ENCODE data around the gene MOCS2. TPM values are rescaled to one million over a fixed set of nuclear protein-coding genes. Genes with fewer than 3 reads are reported as not detected.

The MOCS2 gene
- total RNA-seq, 1 experiment from 2014 or later: 14.4 TPM

DNA sequence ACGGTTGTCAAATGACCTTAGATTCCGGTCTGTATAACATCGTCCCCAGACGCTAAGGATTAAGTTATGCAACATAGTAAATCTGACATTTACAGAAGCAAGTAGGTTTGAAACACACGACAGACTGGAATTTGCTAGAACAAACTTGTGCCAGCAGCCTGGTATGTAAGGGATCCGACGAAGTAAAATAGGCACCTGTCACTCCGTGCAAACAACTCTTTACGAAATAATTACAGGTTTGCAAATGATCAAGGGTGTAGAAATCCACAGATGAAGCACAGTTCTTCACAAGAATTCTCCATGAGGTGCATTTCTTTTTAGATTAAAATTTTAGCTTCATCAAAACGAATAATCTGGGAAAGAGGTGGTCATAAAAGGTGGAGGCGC is 508 bp downstream of the MOCS2 start:
- TF ChIP-seq ATF1 (CRISPR knock-in tag; IDR thresholded peaks at IDR 0.05): no peak
- Mint-ChIP-seq H3K4me3 (peak overlapping the region; percentile 89), H3K36me3 (no peaks in the 10 kb centered on the region), H3K27ac (no peak overlapping the region), H3K4me1 (peaks cover 12% of the 10 kb centered on the region), H3K9me3 (peaks cover 7% of the 10 kb centered on the region), H3K27me3 (ENCODE audit: low read depth) (peaks cover 5% of the 10 kb centered on the region; the same call in 1 of the 2 replicates)
- CTCF ChIA-PET: interaction anchor here (0.6 to 1.4 kb wide), 8 partner anchors 11 to 1135 kb away, joined by 3 to 10 read pairs (median 4); no protein-coding TSS in a partner anchor
- DNase-seq (ENCODE audit: low spot score): no peak
- no peak for ATAC-seq
- POLR2A ChIA-PET: no interaction called here

DNA sequence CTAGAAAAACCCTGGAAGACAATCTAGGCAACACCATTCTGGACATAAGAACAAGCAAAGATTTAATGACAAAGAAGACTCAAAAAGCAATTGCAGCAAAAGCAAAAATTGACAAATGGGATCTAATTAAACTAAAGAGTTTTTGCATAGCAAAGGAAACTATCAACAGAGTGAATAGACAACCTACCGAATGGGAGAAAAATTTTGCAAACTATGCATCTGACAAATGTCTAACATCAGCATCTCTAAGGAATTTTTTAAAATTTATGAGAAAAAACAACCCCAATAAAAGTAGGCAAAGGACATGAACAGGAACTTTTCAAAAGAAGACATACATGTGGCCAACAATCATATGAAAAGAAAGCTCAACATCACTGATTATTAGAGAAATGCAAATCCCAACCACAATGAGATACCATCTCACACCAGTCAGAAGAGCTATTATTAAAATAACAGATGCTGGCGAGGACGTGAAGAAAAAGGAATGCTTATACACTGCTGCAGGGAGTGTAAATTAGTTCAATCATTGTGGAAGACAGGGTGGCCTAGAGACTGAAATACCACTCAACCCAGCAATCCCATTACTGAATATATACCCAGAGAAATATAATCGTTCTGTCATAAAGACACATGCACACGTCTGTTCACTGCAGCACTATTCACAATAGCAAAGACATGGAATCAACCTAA is 3.8 kb downstream of the MOCS2 start:
- TF ChIP-seq, protein P1, sequence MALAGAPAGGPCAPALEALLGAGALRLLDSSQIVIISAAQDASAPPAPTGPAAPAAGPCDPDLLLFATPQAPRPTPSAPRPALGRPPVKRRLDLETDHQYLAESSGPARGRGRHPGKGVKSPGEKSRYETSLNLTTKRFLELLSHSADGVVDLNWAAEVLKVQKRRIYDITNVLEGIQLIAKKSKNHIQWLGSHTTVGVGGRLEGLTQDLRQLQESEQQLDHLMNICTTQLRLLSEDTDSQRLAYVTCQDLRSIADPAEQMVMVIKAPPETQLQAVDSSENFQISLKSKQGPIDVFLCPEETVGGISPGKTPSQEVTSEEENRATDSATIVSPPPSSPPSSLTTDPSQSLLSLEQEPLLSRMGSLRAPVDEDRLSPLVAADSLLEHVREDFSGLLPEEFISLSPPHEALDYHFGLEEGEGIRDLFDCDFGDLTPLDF (CRISPR knock-in tag; IDR thresholded peaks at IDR 0.05): no peak
- TF ChIP-seq ATF1 (CRISPR knock-in tag; IDR thresholded peaks at IDR 0.05): no peak
- TF ChIP-seq, protein P2, sequence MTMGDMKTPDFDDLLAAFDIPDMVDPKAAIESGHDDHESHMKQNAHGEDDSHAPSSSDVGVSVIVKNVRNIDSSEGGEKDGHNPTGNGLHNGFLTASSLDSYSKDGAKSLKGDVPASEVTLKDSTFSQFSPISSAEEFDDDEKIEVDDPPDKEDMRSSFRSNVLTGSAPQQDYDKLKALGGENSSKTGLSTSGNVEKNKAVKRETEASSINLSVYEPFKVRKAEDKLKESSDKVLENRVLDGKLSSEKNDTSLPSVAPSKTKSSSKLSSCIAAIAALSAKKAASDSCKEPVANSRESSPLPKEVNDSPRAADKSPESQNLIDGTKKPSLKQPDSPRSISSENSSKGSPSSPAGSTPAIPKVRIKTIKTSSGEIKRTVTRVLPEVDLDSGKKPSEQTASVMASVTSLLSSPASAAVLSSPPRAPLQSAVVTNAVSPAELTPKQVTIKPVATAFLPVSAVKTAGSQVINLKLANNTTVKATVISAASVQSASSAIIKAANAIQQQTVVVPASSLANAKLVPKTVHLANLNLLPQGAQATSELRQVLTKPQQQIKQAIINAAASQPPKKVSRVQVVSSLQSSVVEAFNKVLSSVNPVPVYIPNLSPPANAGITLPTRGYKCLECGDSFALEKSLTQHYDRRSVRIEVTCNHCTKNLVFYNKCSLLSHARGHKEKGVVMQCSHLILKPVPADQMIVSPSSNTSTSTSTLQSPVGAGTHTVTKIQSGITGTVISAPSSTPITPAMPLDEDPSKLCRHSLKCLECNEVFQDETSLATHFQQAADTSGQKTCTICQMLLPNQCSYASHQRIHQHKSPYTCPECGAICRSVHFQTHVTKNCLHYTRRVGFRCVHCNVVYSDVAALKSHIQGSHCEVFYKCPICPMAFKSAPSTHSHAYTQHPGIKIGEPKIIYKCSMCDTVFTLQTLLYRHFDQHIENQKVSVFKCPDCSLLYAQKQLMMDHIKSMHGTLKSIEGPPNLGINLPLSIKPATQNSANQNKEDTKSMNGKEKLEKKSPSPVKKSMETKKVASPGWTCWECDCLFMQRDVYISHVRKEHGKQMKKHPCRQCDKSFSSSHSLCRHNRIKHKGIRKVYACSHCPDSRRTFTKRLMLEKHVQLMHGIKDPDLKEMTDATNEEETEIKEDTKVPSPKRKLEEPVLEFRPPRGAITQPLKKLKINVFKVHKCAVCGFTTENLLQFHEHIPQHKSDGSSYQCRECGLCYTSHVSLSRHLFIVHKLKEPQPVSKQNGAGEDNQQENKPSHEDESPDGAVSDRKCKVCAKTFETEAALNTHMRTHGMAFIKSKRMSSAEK (CRISPR knock-in tag; IDR thresholded peaks at IDR 0.05; ENCODE audit: borderline replicate concordance): no peak
- TF ChIP-seq, protein P3, sequence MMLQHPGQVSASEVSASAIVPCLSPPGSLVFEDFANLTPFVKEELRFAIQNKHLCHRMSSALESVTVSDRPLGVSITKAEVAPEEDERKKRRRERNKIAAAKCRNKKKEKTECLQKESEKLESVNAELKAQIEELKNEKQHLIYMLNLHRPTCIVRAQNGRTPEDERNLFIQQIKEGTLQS (CRISPR knock-in tag; conservative IDR thresholded peaks at IDR 0.05): no peak
- TF ChIP-seq OVOL2 (CRISPR knock-in tag; IDR thresholded peaks at IDR 0.05; ENCODE audit: borderline replicate concordance): no peak
- TF ChIP-seq ELF4 (CRISPR knock-in tag; IDR thresholded peaks at IDR 0.05; ENCODE audit: low read depth): no peak
- no peak for TF ChIP-seq JAZF1 (CRISPR knock-in tag; IDR thresholded peaks at IDR 0.05)
- no peak for TF ChIP-seq CBFB (CRISPR knock-in tag; IDR thresholded peaks at IDR 0.05; ENCODE audit: low read depth)
- TF ChIP-seq ZNF671 (CRISPR knock-in tag; IDR thresholded peaks at IDR 0.05): no peak
- TF ChIP-seq, protein P4, sequence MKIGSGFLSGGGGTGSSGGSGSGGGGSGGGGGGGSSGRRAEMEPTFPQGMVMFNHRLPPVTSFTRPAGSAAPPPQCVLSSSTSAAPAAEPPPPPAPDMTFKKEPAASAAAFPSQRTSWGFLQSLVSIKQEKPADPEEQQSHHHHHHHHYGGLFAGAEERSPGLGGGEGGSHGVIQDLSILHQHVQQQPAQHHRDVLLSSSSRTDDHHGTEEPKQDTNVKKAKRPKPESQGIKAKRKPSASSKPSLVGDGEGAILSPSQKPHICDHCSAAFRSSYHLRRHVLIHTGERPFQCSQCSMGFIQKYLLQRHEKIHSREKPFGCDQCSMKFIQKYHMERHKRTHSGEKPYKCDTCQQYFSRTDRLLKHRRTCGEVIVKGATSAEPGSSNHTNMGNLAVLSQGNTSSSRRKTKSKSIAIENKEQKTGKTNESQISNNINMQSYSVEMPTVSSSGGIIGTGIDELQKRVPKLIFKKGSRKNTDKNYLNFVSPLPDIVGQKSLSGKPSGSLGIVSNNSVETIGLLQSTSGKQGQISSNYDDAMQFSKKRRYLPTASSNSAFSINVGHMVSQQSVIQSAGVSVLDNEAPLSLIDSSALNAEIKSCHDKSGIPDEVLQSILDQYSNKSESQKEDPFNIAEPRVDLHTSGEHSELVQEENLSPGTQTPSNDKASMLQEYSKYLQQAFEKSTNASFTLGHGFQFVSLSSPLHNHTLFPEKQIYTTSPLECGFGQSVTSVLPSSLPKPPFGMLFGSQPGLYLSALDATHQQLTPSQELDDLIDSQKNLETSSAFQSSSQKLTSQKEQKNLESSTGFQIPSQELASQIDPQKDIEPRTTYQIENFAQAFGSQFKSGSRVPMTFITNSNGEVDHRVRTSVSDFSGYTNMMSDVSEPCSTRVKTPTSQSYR (CRISPR knock-in tag; IDR thresholded peaks at IDR 0.05): no peak
- TF ChIP-seq MXD4 (CRISPR knock-in tag; IDR thresholded peaks at IDR 0.05; ENCODE audit: borderline replicate concordance): no peak
- TF ChIP-seq, protein P5, sequence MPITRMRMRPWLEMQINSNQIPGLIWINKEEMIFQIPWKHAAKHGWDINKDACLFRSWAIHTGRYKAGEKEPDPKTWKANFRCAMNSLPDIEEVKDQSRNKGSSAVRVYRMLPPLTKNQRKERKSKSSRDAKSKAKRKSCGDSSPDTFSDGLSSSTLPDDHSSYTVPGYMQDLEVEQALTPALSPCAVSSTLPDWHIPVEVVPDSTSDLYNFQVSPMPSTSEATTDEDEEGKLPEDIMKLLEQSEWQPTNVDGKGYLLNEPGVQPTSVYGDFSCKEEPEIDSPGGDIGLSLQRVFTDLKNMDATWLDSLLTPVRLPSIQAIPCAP (CRISPR knock-in tag; IDR thresholded peaks at IDR 0.05): no peak
- TF ChIP-seq NR1H2 (CRISPR knock-in tag; IDR thresholded peaks at IDR 0.05): no peak
- TF ChIP-seq NFE2L1 (CRISPR knock-in tag; IDR thresholded peaks at IDR 0.05): no peak
- TF ChIP-seq MYBL2 (CRISPR knock-in tag; IDR thresholded peaks at IDR 0.05): no peak
- TF ChIP-seq, protein P6, sequence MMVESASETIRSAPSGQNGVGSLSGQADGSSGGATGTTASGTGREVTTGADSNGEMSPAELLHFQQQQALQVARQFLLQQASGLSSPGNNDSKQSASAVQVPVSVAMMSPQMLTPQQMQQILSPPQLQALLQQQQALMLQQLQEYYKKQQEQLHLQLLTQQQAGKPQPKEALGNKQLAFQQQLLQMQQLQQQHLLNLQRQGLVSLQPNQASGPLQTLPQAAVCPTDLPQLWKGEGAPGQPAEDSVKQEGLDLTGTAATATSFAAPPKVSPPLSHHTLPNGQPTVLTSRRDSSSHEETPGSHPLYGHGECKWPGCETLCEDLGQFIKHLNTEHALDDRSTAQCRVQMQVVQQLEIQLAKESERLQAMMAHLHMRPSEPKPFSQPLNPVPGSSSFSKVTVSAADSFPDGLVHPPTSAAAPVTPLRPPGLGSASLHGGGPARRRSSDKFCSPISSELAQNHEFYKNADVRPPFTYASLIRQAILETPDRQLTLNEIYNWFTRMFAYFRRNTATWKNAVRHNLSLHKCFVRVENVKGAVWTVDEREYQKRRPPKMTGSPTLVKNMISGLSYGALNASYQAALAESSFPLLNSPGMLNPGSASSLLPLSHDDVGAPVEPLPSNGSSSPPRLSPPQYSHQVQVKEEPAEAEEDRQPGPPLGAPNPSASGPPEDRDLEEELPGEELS (CRISPR knock-in tag; IDR thresholded peaks at IDR 0.05): no peak
- TF ChIP-seq HMGA2 (CRISPR knock-in tag; IDR thresholded peaks at IDR 0.05): no peak
- TF ChIP-seq, protein P7, sequence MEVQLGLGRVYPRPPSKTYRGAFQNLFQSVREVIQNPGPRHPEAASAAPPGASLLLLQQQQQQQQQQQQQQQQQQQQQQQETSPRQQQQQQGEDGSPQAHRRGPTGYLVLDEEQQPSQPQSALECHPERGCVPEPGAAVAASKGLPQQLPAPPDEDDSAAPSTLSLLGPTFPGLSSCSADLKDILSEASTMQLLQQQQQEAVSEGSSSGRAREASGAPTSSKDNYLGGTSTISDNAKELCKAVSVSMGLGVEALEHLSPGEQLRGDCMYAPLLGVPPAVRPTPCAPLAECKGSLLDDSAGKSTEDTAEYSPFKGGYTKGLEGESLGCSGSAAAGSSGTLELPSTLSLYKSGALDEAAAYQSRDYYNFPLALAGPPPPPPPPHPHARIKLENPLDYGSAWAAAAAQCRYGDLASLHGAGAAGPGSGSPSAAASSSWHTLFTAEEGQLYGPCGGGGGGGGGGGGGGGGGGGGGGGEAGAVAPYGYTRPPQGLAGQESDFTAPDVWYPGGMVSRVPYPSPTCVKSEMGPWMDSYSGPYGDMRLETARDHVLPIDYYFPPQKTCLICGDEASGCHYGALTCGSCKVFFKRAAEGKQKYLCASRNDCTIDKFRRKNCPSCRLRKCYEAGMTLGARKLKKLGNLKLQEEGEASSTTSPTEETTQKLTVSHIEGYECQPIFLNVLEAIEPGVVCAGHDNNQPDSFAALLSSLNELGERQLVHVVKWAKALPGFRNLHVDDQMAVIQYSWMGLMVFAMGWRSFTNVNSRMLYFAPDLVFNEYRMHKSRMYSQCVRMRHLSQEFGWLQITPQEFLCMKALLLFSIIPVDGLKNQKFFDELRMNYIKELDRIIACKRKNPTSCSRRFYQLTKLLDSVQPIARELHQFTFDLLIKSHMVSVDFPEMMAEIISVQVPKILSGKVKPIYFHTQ (CRISPR knock-in tag; IDR thresholded peaks at IDR 0.05): no peak
- Mint-ChIP-seq H3K4me3 (no peak overlapping the region), H3K27ac (no peak overlapping the region), H3K36me3 (no peaks in the 10 kb centered on the region), H3K9me3 (no peaks in the 10 kb centered on the region), H3K4me1 (peaks cover 10% of the 10 kb centered on the region), H3K27me3 (ENCODE audit: low read depth) (peaks cover 5% of the 10 kb centered on the region; the same call in 1 of the 2 replicates)
- ATAC-seq (no peak), DNase-seq (ENCODE audit: low spot score) (no peak)
- POLR2A ChIA-PET: no interaction called here
- CTCF ChIA-PET: interaction anchor here (1.0 to 1.2 kb wide), 2 partner anchors 9 to 70 kb away, joined by 3 to 4 read pairs; no protein-coding TSS in a partner anchor

Data from WTC11 (cell line).